Measurements from ENCODE around the gene USP5. TPM values are rescaled to one million over a fixed set of nuclear protein-coding genes. Genes with fewer than 3 reads are reported as not detected.

USP5 gene
- total RNA-seq, 1 donor, result 16.4 TPM

Other genes with a start within 250 kb of the USP5 start
- 208 TPM for gene CHD4, start 244.8 kb upstream of the USP5 start, total RNA-seq
- gene LPAR5, start 216.2 kb upstream of the USP5 start, total RNA-seq, result 4.1 TPM
- 24.1 TPM for gene ACRBP, start 204.7 kb upstream of the USP5 start, total RNA-seq
- gene ING4, start 189.0 kb upstream of the USP5 start, total RNA-seq, result 31.3 TPM
- gene ZNF384, start 162.8 kb upstream of the USP5 start, total RNA-seq, result 23.2 TPM
- gene PIANP, start 151.3 kb upstream of the USP5 start, total RNA-seq, result not detected
- 9.3 TPM for gene COPS7A, start 128.1 kb upstream of the USP5 start, total RNA-seq
- 63.2 TPM for gene MLF2, start 99.0 kb upstream of the USP5 start, total RNA-seq
- 1.9 TPM for gene PTMS, start 85.8 kb upstream of the USP5 start, total RNA-seq
- gene LAG3, start 79.6 kb upstream of the USP5 start, total RNA-seq, result 0.31 TPM
- 94.3 TPM for gene CD4, start 62.6 kb upstream of the USP5 start, total RNA-seq
- gene GPR162, start 30.3 kb upstream of the USP5 start, total RNA-seq, result 4.2 TPM
- gene P3H3, start 23.7 kb upstream of the USP5 start, total RNA-seq, result 2.6 TPM
- gene GNB3, start 11.2 kb upstream of the USP5 start, total RNA-seq, result 0.21 TPM
- gene CDCA3, start 864 bp upstream of the USP5 start, total RNA-seq, result 0.10 TPM
- 202 TPM for gene TPI1, start 15.4 kb downstream of the USP5 start, total RNA-seq
- gene SPSB2, start 21.2 kb downstream of the USP5 start, total RNA-seq, result 1.6 TPM
- gene LRRC23, start 52.7 kb downstream of the USP5 start, total RNA-seq, result 4.3 TPM
- gene ENO2, start 62.4 kb downstream of the USP5 start, total RNA-seq, result 11.4 TPM
- gene ATN1, start 75.8 kb downstream of the USP5 start, total RNA-seq, result 4.6 TPM
- gene RNU7-1, start 91.7 kb downstream of the USP5 start, total RNA-seq, result not detected
- 274 TPM for gene C12orf57, start 91.9 kb downstream of the USP5 start, total RNA-seq
- 99.9 TPM for gene PTPN6, start 99.2 kb downstream of the USP5 start, total RNA-seq
- 131 TPM for gene PHB2, start 118.5 kb downstream of the USP5 start, total RNA-seq
- gene EMG1, start 118.8 kb downstream of the USP5 start, total RNA-seq, result 30.6 TPM
- gene LPCAT3, start 166.3 kb downstream of the USP5 start, total RNA-seq, result 11.0 TPM
- gene C1S, start 208.6 kb downstream of the USP5 start, total RNA-seq, result 0.84 TPM
- gene C1R, start 240.3 kb downstream of the USP5 start, total RNA-seq, result 1.4 TPM

Data from mononuclear cell (primary cell).